GM12874 (cell line): ENCODE results near the gene RNU6-1.

Experiments
- TF ChIP-seq, protein P1 (sequence below): IDR thresholded peaks from 2 replicates; pipeline ENCODE4 v1.5.1; 2011; ENCODE audit warnings: low read depth, mild to moderate bottlenecking, control low read depth, low read length, moderate library complexity; ENCODE audit not compliant: insufficient read depth

Gene RNU6-1

DNA sequence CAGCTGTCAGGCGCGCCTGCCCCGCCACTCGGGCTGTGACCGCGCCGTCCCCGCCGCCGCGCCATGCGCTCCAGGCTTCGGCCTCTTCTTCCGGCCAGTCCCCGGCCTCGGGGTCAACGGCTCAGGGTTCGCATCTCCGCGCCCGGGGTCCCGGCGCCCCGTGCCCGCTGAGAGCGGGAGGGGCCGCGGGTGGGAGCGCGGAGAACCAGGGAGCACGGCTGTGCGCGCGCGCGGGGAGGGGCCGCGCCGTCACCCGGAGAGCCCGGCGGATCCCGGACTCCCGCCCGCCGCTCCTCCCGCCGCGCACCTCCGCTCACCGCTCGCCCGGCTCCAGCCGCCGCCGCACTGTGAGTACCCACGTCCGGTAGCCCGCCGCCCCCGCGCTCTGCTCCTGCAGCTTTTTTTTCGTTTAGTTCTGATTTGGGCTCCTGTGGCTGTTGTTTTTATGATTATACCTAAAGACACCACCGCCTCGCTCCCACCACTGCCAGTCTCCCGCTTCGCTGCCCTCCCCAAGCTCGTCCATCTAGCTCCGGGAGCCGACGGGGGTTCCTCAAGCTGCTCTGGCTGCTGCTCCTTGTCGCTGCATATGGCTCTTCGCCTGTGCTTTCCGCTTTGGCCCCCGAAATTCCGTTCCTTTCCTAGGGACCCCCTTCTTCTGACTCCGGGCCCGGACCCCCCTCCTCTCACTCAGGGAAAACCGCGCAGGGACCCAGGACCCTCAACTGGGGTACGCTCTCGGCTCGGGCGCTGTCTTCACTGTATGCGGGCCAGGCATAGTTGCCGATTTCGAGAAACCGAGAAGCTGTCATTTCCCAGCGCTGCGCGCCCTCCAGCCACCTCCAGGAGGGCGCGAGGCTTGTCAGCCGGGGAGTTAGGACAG lies 16.3 kb downstream of the RNU6-1 start:
- TF ChIP-seq, protein P1, sequence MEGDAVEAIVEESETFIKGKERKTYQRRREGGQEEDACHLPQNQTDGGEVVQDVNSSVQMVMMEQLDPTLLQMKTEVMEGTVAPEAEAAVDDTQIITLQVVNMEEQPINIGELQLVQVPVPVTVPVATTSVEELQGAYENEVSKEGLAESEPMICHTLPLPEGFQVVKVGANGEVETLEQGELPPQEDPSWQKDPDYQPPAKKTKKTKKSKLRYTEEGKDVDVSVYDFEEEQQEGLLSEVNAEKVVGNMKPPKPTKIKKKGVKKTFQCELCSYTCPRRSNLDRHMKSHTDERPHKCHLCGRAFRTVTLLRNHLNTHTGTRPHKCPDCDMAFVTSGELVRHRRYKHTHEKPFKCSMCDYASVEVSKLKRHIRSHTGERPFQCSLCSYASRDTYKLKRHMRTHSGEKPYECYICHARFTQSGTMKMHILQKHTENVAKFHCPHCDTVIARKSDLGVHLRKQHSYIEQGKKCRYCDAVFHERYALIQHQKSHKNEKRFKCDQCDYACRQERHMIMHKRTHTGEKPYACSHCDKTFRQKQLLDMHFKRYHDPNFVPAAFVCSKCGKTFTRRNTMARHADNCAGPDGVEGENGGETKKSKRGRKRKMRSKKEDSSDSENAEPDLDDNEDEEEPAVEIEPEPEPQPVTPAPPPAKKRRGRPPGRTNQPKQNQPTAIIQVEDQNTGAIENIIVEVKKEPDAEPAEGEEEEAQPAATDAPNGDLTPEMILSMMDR: no peak

GRCh38 chr15:67822537-67823313 lies 17.1 kb downstream of the RNU6-1 start:
- TF ChIP-seq, protein P1: no peak

- TF ChIP-seq, protein P1: no peak
Observed at GRCh38 chr15:67821784-67822440, 17.9 kb downstream of the RNU6-1 start.

- TF ChIP-seq, protein P1: no peak
Observed at GRCh38 chr15:67820992-67821783, 18.7 kb downstream of the RNU6-1 start.

DNA sequence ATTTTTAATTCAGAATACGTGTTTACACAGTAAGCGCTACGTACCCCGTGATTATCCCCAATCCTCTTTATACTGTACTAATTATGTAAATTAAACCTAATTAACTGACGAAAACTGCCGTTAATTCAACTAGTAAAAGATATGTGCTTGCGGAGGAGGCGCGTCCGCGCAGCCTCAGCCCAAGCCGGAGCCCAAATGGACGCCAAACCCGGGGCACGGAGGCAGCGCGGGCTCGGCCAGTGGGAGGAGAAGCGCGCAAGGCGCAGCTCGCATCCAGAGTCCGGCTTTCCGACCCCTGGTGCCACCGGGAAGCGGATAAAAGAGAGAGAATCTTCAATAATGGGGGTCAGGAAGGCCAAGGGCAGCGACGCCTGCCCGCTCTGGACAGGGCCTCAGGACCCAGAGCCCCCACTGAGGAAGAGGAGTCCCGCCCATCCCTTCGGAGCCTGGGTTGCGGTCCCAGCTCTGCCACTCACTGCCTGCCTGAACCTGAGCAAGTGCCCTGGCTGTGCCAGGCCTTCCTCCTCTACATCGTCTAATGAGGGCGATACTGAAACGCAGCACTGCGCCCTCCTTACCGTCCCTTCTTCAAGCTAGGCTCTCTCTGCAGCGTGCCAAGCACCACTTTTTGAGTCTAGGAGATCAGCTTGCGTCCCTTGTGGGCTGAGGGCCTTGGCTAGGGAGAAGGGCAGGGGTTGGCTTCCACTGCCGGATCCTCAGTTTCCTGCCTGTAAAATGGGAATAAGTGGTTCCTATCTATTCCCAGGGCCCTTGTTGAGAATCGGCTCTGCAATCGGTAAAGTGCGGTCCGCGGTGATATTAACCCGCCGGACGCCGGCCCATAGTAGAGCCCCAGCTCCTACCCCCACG lies 19.5 kb downstream of the RNU6-1 start:
- TF ChIP-seq, protein P1: no peak

- TF ChIP-seq, protein P1: no peak
Observed at GRCh38 chr15:67819636-67820035, 20.2 kb downstream of the RNU6-1 start.
